Stomach (tissue), 4 donors: ENCODE results near the gene SRCIN1.

Source experiments
- CTCF ChIP-seq, 7 experiments: fragments of 450-650 bp in 4 of 7; fragments of 200-600 bp in 3 of 7; sonication (generic) in 3 of 7; IDR thresholded peaks; one replicate each; pipeline ENCODE4 v1.5.1; 2016 to 2019; ENCODE audit warnings: antibody characterized with exemption in 7 of 7, control low read depth in 2 of 7, mild to moderate bottlenecking in 1 of 7
- POLR2A ChIP-seq, 4 donors: fragments of 450-650 bp; IDR thresholded peaks; one replicate each; pipeline ENCODE4 v1.6.1; 2016; ENCODE audit warnings: antibody characterized with exemption in 4 of 4, control low read depth in 2 of 4, mild to moderate bottlenecking in 1 of 4, moderate library complexity in 1 of 4
- POLR2AphosphoS5 ChIP-seq, 3 donors: sonication (generic); formaldehyde crosslinking; IDR thresholded peaks; one replicate each; pipeline ENCODE4 v1.6.1; 2016; ENCODE audit warnings: antibody characterized with exemption in 3 of 3

- no peak for TF ChIP-seq CTCF (IDR thresholded peaks at IDR 0.05)
- TF ChIP-seq POLR2AphosphoS5 (IDR thresholded peaks at IDR 0.05) = no peak
- TF ChIP-seq POLR2A (IDR thresholded peaks at IDR 0.05) = no peak
Measured at GRCh38 chr17:38611070-38611786, 5.5 kb upstream of the SRCIN1 start.
